ENCODE results near the gene RAPGEF4.

RAPGEF4 gene

GRCh38 chr2:172947461-172948153 is 212.0 kb downstream of the RAPGEF4 start:
- H3K4me1 Mint-ChIP-seq (ENCODE audit: low read depth), result peaks cover 44% of the 10 kb centered on the region
- H3K4me3 Mint-ChIP-seq, result no peak overlapping the region
- no peak overlapping the region for H3K27ac Mint-ChIP-seq
- peaks cover 5% of the 10 kb centered on the region for H3K9me3 Mint-ChIP-seq
- H3K27me3 Mint-ChIP-seq, result peaks cover 17% of the 10 kb centered on the region
- H3K36me3 Mint-ChIP-seq (ENCODE audit: low read depth), result no peaks in the 10 kb centered on the region

GRCh38 chr2:172949522-172949921 is 213.9 kb downstream of the RAPGEF4 start:
- Mint-ChIP-seq H3K4me3 (no peak overlapping the region), H3K36me3 (ENCODE audit: low read depth) (no peaks in the 10 kb centered on the region), H3K9me3 (peaks cover 5% of the 10 kb centered on the region), H3K27ac (no peak overlapping the region), H3K27me3 (peaks cover 14% of the 10 kb centered on the region), H3K4me1 (ENCODE audit: low read depth) (peaks cover 40% of the 10 kb centered on the region)

GRCh38 chr2:172950565-172950964 is 214.9 kb downstream of the RAPGEF4 start:
- H3K9me3 Mint-ChIP-seq, result peaks cover 5% of the 10 kb centered on the region
- H3K36me3 Mint-ChIP-seq (ENCODE audit: low read depth), result no peaks in the 10 kb centered on the region
- H3K27me3 Mint-ChIP-seq, result peaks cover 10% of the 10 kb centered on the region

GRCh38 chr2:172951554-172951953 is 215.9 kb downstream of the RAPGEF4 start:
- Mint-ChIP-seq H3K4me3 (no peak overlapping the region), H3K4me1 (ENCODE audit: low read depth) (peaks cover 30% of the 10 kb centered on the region), H3K27me3 (peaks cover 10% of the 10 kb centered on the region), H3K27ac (peak overlapping the region; percentile 4), H3K36me3 (ENCODE audit: low read depth) (no peaks in the 10 kb centered on the region), H3K9me3 (peaks cover 5% of the 10 kb centered on the region)

More at GRCh38 chr2:172950565-172950964, 214.9 kb downstream of the RAPGEF4 start:
- Mint-ChIP-seq H3K4me1 (ENCODE audit: low read depth) (peaks cover 33% of the 10 kb centered on the region), H3K4me3 (no peak overlapping the region), H3K27ac (no peak overlapping the region)

- Mint-ChIP-seq H3K36me3 (ENCODE audit: low read depth) (no peaks in the 10 kb centered on the region), H3K27ac (peak overlapping the region; percentile 91), H3K4me1 (ENCODE audit: low read depth) (peaks cover 27% of the 10 kb centered on the region), H3K4me3 (peak overlapping the region; percentile 68), H3K27me3 (peaks cover 10% of the 10 kb centered on the region), H3K9me3 (peaks cover under 1% of the 10 kb centered on the region)
Observed at GRCh38 chr2:172953411-172953810, 217.8 kb downstream of the RAPGEF4 start.

GRCh38 chr2:172953970-172954852 is 218.6 kb downstream of the RAPGEF4 start:
- H3K27ac Mint-ChIP-seq, result peak overlapping the region; percentile 91
- H3K36me3 Mint-ChIP-seq (ENCODE audit: low read depth), result no peaks in the 10 kb centered on the region
- H3K4me1 Mint-ChIP-seq (ENCODE audit: low read depth), result peaks cover 27% of the 10 kb centered on the region

GRCh38 chr2:172955587-172955986 is 219.9 kb downstream of the RAPGEF4 start:
- Mint-ChIP-seq H3K9me3 (no peaks in the 10 kb centered on the region), H3K4me3 (no peak overlapping the region), H3K4me1 (ENCODE audit: low read depth) (peaks cover 29% of the 10 kb centered on the region), H3K27me3 (peaks cover 16% of the 10 kb centered on the region), H3K36me3 (ENCODE audit: low read depth) (no peaks in the 10 kb centered on the region), H3K27ac (peak overlapping the region; percentile 91)

More at GRCh38 chr2:172953970-172954852, 218.6 kb downstream of the RAPGEF4 start:
- Mint-ChIP-seq H3K9me3 (no peaks in the 10 kb centered on the region), H3K4me3 (peak overlapping the region; percentile 68), H3K27me3 (peaks cover 12% of the 10 kb centered on the region)

GRCh38 chr2:172957734-172958133 is 222.1 kb downstream of the RAPGEF4 start:
- Mint-ChIP-seq H3K27ac (peak overlapping the region; percentile 67), H3K27me3 (peaks cover 6% of the 10 kb centered on the region), H3K9me3 (no peaks in the 10 kb centered on the region), H3K4me1 (ENCODE audit: low read depth) (peaks cover 41% of the 10 kb centered on the region), H3K36me3 (ENCODE audit: low read depth) (no peaks in the 10 kb centered on the region), H3K4me3 (no peak overlapping the region)

- H3K27me3 Mint-ChIP-seq, result peaks cover 6% of the 10 kb centered on the region
- H3K27ac Mint-ChIP-seq, result peak overlapping the region; percentile 90
- H3K9me3 Mint-ChIP-seq, result no peaks in the 10 kb centered on the region
- H3K4me1 Mint-ChIP-seq (ENCODE audit: low read depth), result peaks cover 35% of the 10 kb centered on the region
- peak overlapping the region; percentile 28 for H3K4me3 Mint-ChIP-seq
- no peaks in the 10 kb centered on the region for H3K36me3 Mint-ChIP-seq (ENCODE audit: low read depth)
Observed at GRCh38 chr2:172962082-172962481, 226.4 kb downstream of the RAPGEF4 start.

GRCh38 chr2:172962824-172963223 is 227.2 kb downstream of the RAPGEF4 start:
- H3K9me3 Mint-ChIP-seq, result no peaks in the 10 kb centered on the region
- H3K4me1 Mint-ChIP-seq (ENCODE audit: low read depth), result peaks cover 39% of the 10 kb centered on the region
- H3K27me3 Mint-ChIP-seq, result peaks cover 6% of the 10 kb centered on the region
- H3K27ac Mint-ChIP-seq, result peak overlapping the region; percentile 90
- H3K36me3 Mint-ChIP-seq (ENCODE audit: low read depth), result no peaks in the 10 kb centered on the region
- H3K4me3 Mint-ChIP-seq, result peak overlapping the region; percentile 28

- peaks cover 4% of the 10 kb centered on the region for H3K36me3 Mint-ChIP-seq (ENCODE audit: low read depth)
- H3K27ac Mint-ChIP-seq, result peak overlapping the region; percentile 7
- H3K9me3 Mint-ChIP-seq, result no peaks in the 10 kb centered on the region
- H3K27me3 Mint-ChIP-seq, result no peaks in the 10 kb centered on the region
- no peak overlapping the region for H3K4me3 Mint-ChIP-seq
- H3K4me1 Mint-ChIP-seq (ENCODE audit: low read depth), result peaks cover 54% of the 10 kb centered on the region
Observed at GRCh38 chr2:172964511-172965139, 229.0 kb downstream of the RAPGEF4 start.

GRCh38 chr2:172965433-172966212 is 230.0 kb downstream of the RAPGEF4 start:
- Mint-ChIP-seq H3K4me3 (no peak overlapping the region), H3K27me3 (no peaks in the 10 kb centered on the region), H3K36me3 (ENCODE audit: low read depth) (peaks cover 4% of the 10 kb centered on the region), H3K9me3 (no peaks in the 10 kb centered on the region), H3K27ac (no peak overlapping the region), H3K4me1 (ENCODE audit: low read depth) (peaks cover 61% of the 10 kb centered on the region)

GRCh38 chr2:172967036-172967982 is 231.7 kb downstream of the RAPGEF4 start:
- peak overlapping the region; percentile 9 for H3K27ac Mint-ChIP-seq
- H3K4me3 Mint-ChIP-seq, result no peak overlapping the region
- peaks cover 4% of the 10 kb centered on the region for H3K36me3 Mint-ChIP-seq (ENCODE audit: low read depth)

More at GRCh38 chr2:172967036-172967982, 231.7 kb downstream of the RAPGEF4 start:
- H3K4me1 Mint-ChIP-seq (ENCODE audit: low read depth), result peaks cover 61% of the 10 kb centered on the region
- no peaks in the 10 kb centered on the region for H3K27me3 Mint-ChIP-seq
- no peaks in the 10 kb centered on the region for H3K9me3 Mint-ChIP-seq

All from stimulated activated naive CD8-positive, alpha-beta T cell treated with anti-CD3 and anti-CD28 coated beads, Interleukin-15, Interleukin-2, amounts not matched to agents 100 ng/mL and 50 ng/mL, for 24 hours (primary cell).